Measurements from ENCODE around the gene GPR183. TPM values are rescaled to one million over a fixed set of nuclear protein-coding genes. Genes with fewer than 3 reads are reported as not detected.

The GPR183 gene
- total and polyA plus RNA-seq, 10 of the 15 experiments (the other 5 are each of a cell fraction or from before 2014, with no cell fraction given) = 134 to 669 (median 225) TPM

GRCh38 chr13:99301056-99301838 is 6.0 kb downstream of the GPR183 start (continued):
- TF ChIP-seq ZNF687 (IDR thresholded peaks at IDR 0.05) (0 out of 2 replicates have a peak, but pooled peaks have one; percentile 29), CUX1 (IDR thresholded peaks at IDR 0.05; ENCODE audit: insufficient replicate concordance, low read depth, low read length) (peak; percentile 66), PML (IDR thresholded peaks at IDR 0.05; ENCODE audit: low read length) (no peak), PKNOX1 (IDR thresholded peaks at IDR 0.05) (peak; percentile 65), IKZF1 (conservative IDR thresholded peaks at IDR 0.05) (0 out of 2 replicates have a peak, but pooled peaks have one; percentile 40), CHD1 (IDR thresholded peaks at IDR 0.05; ENCODE audit: low read depth, low read length) (peak; percentile 87; the same call in 1 of the 2 replicates), POLR2A (IDR thresholded peaks at IDR 0.05; ENCODE audit: low read depth, low read length) (peak; percentile 34; the same call in 1 of the 2 replicates), POU2F2 (IDR thresholded peaks at IDR 0.05; ENCODE audit: borderline replicate concordance, low read depth, low read length) (peak; percentile 61; the same call in 1 of the 3 replicates), IRF5 (IDR thresholded peaks at IDR 0.05; ENCODE audit: borderline replicate concordance) (no peak), BACH1 (IDR thresholded peaks at IDR 0.05; ENCODE audit: borderline replicate concordance) (0 out of 2 replicates have a peak, but pooled peaks have one; percentile 59), RELB (IDR thresholded peaks at IDR 0.05; ENCODE audit: low read depth) (no peak), ZNF384 (IDR thresholded peaks at IDR 0.05; ENCODE audit: borderline replicate concordance, low read depth, low read length) (peak; percentile 73), POLR2AphosphoS5 (IDR thresholded peaks at IDR 0.05; ENCODE audit: low read length) (peak; percentile 79), MXI1 (IDR thresholded peaks at IDR 0.05; ENCODE audit: low read depth, low read length) (peak; percentile 67), SMAD1 (IDR thresholded peaks at IDR 0.05; ENCODE audit: low read depth, partially characterized antibody) (peak; percentile 12)

All from GM12878 (cell line).